SK-N-SH treated with all-trans-retinoic acid at 6 μM for 48 hours (cell line): ENCODE data around the gene TNFRSF4.

Source experiments
- ATAC-seq: fragments of 200-7000 bp; cut with Tn5 transposase; 3 replicates; pipeline ENCODE4 v1.9.1; 2020; ENCODE audit warnings: mild to moderate bottlenecking, moderate library complexity
- ARNTL ChIP-seq: fragments of 450-650 bp; formaldehyde crosslinking; IDR thresholded peaks from 2 replicates; pipeline ENCODE4 v1.5.0; 2020; ENCODE audit warnings: low read depth, mild to moderate bottlenecking, moderate library complexity, borderline replicate concordance
- BACH2 ChIP-seq: fragments of 250-450 bp; sonication (Bioruptor Pico); IDR thresholded peaks from 2 replicates; pipeline ENCODE4 v1.9.0; 2021; ENCODE audit warnings: mild to moderate bottlenecking, borderline replicate concordance
- CREB5 ChIP-seq: fragments of 250-450 bp; sonication (Bioruptor Pico); IDR thresholded peaks from 2 replicates; pipeline ENCODE4 v1.5.1; 2020; ENCODE audit warnings: low read depth, mild to moderate bottlenecking, moderate library complexity
- CSRNP3 ChIP-seq: fragments of 250-450 bp; sonication (Bioruptor Pico); IDR thresholded peaks from 2 replicates; pipeline ENCODE4 v1.5.1; 2021; ENCODE audit warnings: mild to moderate bottlenecking, moderate library complexity
- ESRRG ChIP-seq: fragments of 250-450 bp; sonication (Bioruptor Pico); IDR thresholded peaks from 2 replicates; pipeline ENCODE4 v1.6.1; 2021; ENCODE audit warnings: mild to moderate bottlenecking
- GLIS3 ChIP-seq: fragments of 250-450 bp; sonication (Bioruptor Pico); IDR thresholded peaks from 2 replicates; pipeline ENCODE4 v1.5.0; 2020; ENCODE audit warnings: mild to moderate bottlenecking, moderate library complexity
- RARB ChIP-seq: fragments of 250-450 bp; sonication (Bioruptor Pico); IDR thresholded peaks from 2 replicates; pipeline ENCODE4 v1.8.0; 2021; ENCODE audit warnings: mild to moderate bottlenecking, moderate library complexity
- SNAI2 ChIP-seq: fragments of 250-450 bp; sonication (Bioruptor Pico); IDR thresholded peaks from 2 replicates; pipeline ENCODE4 v1.5.0; 2020; ENCODE audit warnings: mild to moderate bottlenecking, moderate library complexity
- TOX ChIP-seq: fragments of 250-450 bp; sonication (Bioruptor Pico); IDR thresholded peaks from 2 replicates; pipeline ENCODE4 v1.8.0; 2021; ENCODE audit warnings: mild to moderate bottlenecking, moderate library complexity, borderline replicate concordance
- ZFP3 ChIP-seq: fragments of 250-450 bp; sonication (Bioruptor Pico); IDR thresholded peaks from 2 replicates; pipeline ENCODE4 v1.5.0; 2020; ENCODE audit warnings: mild to moderate bottlenecking, moderate library complexity
- ZFP30 ChIP-seq: fragments of 450-650 bp; formaldehyde crosslinking; IDR thresholded peaks from 2 replicates; pipeline ENCODE4 v1.5.0; 2022; ENCODE audit warnings: mild to moderate bottlenecking, moderate library complexity
- ZNF565 ChIP-seq: fragments of 450-650 bp; formaldehyde crosslinking; conservative IDR thresholded peaks from 2 replicates; pipeline ENCODE4 v1.5.0; 2020; ENCODE audit warnings: low read depth, mild to moderate bottlenecking, moderate library complexity
- ZNF70 ChIP-seq: fragments of 450-650 bp; formaldehyde crosslinking; IDR thresholded peaks from 2 replicates; pipeline ENCODE4 v1.5.0; 2020; ENCODE audit warnings: mild to moderate bottlenecking, moderate library complexity
- TF ChIP-seq, protein P1 (sequence below): fragments of 250-450 bp; sonication (Bioruptor Pico); IDR thresholded peaks from 2 replicates; pipeline ENCODE4 v1.5.0; 2020; ENCODE audit warnings: mild to moderate bottlenecking, moderate library complexity
- TF ChIP-seq, protein P2 (sequence below): fragments of 250-450 bp; sonication (Bioruptor Pico); IDR thresholded peaks from 2 replicates; pipeline ENCODE4 v1.8.0; 2020; ENCODE audit warnings: mild to moderate bottlenecking, moderate library complexity, borderline replicate concordance
- TF ChIP-seq, protein P3 (sequence below): fragments of 250-450 bp; sonication (Bioruptor Pico); IDR thresholded peaks from 2 replicates; pipeline ENCODE4 v1.8.0; 2021; ENCODE audit warnings: low read depth, mild to moderate bottlenecking, moderate library complexity, borderline replicate concordance

Gene TNFRSF4

DNA sequence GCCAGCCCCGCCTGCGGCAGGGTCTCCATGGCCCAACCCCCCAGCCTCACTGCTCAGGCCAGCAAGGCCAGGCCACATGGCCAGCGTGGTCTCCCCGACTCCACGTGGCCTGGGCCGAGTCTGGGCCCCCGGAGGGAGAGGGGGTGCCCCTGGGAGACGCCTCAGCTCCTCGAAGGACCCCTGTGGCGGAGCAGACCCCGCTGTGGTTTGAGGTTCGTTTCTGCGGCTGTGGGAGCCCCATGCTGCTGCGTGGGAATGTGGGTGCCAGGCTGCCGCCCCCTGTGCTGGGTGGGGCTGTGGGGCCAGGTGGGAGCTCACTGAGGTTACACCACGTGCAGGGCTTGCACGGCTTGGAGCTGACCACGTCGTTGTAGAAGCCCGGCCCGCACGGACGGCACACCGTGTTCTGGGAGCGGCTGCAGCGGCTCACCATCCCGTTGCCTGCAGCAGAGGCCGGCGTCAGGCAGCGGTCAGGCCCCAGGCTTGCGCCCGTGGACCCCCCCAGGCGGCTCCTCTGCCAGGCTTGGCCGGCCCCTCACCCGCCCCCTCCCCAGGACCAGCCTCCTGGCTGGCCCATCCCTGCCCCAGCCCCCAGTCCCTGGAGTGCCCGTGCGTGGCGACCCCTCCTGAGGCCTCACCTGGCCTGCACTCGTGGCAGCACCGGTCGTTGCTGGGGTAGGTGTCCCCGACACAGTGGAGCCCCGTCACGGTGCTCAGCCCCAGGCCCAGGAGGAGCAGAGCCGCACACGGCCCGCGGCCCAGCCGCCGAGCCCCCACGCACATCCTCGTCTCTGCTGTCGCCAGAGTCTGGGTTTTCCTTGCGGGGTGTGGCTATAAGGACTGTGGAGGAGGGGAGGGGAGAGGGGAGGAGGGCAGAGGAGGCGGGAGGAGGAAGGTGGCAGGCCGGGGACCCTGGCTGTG is at the start of gene TNFRSF4:
Gene TNFRSF4 (minus strand): TSS at position 809 of the 921 bp plus-strand sequence. CDS start 26 bp downstream, at position 783.
- no peak; the same call in 2 of the 3 replicates for ATAC-seq

GRCh38 chr1:1262758-1263157 is 48.8 kb upstream of the TNFRSF4 start:
- no peak for ATAC-seq
- TF ChIP-seq ZFP30 (CRISPR knock-in tag) (no peak), TOX (CRISPR knock-in tag) (no peak), GLIS3 (CRISPR knock-in tag) (no peak), CSRNP3 (CRISPR knock-in tag) (no peak), ARNTL (no peak), SNAI2 (CRISPR knock-in tag) (no peak), BACH2 (no peak), ESRRG (CRISPR knock-in tag) (no peak), ZNF565 (no peak), ZFP3 (CRISPR knock-in tag) (no peak), CREB5 (CRISPR knock-in tag) (no peak), RARB (CRISPR knock-in tag) (no peak)
- TF ChIP-seq, protein P1, sequence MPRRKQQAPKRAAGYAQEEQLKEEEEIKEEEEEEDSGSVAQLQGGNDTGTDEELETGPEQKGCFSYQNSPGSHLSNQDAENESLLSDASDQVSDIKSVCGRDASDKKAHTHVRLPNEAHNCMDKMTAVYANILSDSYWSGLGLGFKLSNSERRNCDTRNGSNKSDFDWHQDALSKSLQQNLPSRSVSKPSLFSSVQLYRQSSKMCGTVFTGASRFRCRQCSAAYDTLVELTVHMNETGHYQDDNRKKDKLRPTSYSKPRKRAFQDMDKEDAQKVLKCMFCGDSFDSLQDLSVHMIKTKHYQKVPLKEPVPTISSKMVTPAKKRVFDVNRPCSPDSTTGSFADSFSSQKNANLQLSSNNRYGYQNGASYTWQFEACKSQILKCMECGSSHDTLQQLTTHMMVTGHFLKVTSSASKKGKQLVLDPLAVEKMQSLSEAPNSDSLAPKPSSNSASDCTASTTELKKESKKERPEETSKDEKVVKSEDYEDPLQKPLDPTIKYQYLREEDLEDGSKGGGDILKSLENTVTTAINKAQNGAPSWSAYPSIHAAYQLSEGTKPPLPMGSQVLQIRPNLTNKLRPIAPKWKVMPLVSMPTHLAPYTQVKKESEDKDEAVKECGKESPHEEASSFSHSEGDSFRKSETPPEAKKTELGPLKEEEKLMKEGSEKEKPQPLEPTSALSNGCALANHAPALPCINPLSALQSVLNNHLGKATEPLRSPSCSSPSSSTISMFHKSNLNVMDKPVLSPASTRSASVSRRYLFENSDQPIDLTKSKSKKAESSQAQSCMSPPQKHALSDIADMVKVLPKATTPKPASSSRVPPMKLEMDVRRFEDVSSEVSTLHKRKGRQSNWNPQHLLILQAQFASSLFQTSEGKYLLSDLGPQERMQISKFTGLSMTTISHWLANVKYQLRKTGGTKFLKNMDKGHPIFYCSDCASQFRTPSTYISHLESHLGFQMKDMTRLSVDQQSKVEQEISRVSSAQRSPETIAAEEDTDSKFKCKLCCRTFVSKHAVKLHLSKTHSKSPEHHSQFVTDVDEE = no peak
- TF ChIP-seq, protein P2, sequence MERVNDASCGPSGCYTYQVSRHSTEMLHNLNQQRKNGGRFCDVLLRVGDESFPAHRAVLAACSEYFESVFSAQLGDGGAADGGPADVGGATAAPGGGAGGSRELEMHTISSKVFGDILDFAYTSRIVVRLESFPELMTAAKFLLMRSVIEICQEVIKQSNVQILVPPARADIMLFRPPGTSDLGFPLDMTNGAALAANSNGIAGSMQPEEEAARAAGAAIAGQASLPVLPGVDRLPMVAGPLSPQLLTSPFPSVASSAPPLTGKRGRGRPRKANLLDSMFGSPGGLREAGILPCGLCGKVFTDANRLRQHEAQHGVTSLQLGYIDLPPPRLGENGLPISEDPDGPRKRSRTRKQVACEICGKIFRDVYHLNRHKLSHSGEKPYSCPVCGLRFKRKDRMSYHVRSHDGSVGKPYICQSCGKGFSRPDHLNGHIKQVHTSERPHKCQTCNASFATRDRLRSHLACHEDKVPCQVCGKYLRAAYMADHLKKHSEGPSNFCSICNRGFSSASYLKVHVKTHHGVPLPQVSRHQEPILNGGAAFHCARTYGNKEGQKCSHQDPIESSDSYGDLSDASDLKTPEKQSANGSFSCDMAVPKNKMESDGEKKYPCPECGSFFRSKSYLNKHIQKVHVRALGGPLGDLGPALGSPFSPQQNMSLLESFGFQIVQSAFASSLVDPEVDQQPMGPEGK = no peak

More for the DNA sequence above, at the start of gene TNFRSF4:
- TF ChIP-seq ZFP30 (CRISPR knock-in tag) = no peak
- TF ChIP-seq ZNF70 (CRISPR knock-in tag) = no peak
- TF ChIP-seq ZFP3 (CRISPR knock-in tag) = no peak
- no peak for TF ChIP-seq CSRNP3 (CRISPR knock-in tag)
- TF ChIP-seq, protein P3, sequence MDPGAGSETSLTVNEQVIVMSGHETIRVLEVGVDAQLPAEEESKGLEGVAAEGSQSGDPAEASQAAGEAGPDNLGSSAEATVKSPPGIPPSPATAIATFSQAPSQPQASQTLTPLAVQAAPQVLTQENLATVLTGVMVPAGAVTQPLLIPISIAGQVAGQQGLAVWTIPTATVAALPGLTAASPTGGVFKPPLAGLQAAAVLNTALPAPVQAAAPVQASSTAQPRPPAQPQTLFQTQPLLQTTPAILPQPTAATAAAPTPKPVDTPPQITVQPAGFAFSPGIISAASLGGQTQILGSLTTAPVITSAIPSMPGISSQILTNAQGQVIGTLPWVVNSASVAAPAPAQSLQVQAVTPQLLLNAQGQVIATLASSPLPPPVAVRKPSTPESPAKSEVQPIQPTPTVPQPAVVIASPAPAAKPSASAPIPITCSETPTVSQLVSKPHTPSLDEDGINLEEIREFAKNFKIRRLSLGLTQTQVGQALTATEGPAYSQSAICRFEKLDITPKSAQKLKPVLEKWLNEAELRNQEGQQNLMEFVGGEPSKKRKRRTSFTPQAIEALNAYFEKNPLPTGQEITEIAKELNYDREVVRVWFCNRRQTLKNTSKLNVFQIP (CRISPR knock-in tag) = no peak
- TF ChIP-seq CREB5 (CRISPR knock-in tag) = no peak
- TF ChIP-seq, protein P2 = no peak
